Hepatocyte (in vitro differentiated cells): Measurements from ENCODE around the gene RELB. TPM values are rescaled to one million over a fixed set of nuclear protein-coding genes. Genes with fewer than 3 reads are reported as not detected.

ENCODE experiments used
- DNase-seq: peaks from one replicate; pipeline ENCODE4 v3.0.0-alpha.2; 2016; ENCODE audit warnings: low spot score
- H2AFZ ChIP-seq: fragments of 200-600 bp; sonication (generic); 2 replicates; pipeline ENCODE4 v1.6.0; 2016; ENCODE audit warnings: antibody characterized with exemption, mild to moderate bottlenecking
- H3K27ac ChIP-seq: fragments of 200-600 bp; sonication (generic); 2 replicates; pipeline ENCODE4 v1.5.1; 2016; ENCODE audit warnings: mild to moderate bottlenecking
- H3K27me3 ChIP-seq: fragments of 200-600 bp; sonication (generic); 2 replicates; pipeline ENCODE4 v1.6.1; 2016
- H3K36me3 ChIP-seq: fragments of 200-600 bp; sonication (generic); replicated peaks from 2 replicates; pipeline ENCODE4 v1.5.1; 2016; ENCODE audit warnings: low read depth; ENCODE audit not compliant: insufficient read depth
- H3K4me1 ChIP-seq: fragments of 200-600 bp; sonication (generic); 2 replicates; pipeline ENCODE4 v1.5.1; 2016; ENCODE audit warnings: mild to moderate bottlenecking, moderate library complexity; ENCODE audit not compliant: insufficient read depth
- H3K4me2 ChIP-seq: fragments of 200-600 bp; sonication (generic); 2 replicates; pipeline ENCODE4 v1.6.0; 2016
- H3K4me3 ChIP-seq: fragments of 200-600 bp; sonication (generic); 2 replicates; pipeline ENCODE4 v1.5.1; 2016; ENCODE audit warnings: mild to moderate bottlenecking
- H3K79me2 ChIP-seq: fragments of 200-600 bp; sonication (generic); 2 replicates; pipeline ENCODE4 v1.6.0; 2017; ENCODE audit warnings: mild to moderate bottlenecking
- H3K9me2 ChIP-seq: fragments of 200-600 bp; sonication (generic); replicated peaks from 2 replicates; pipeline ENCODE4 v1.6.0; 2017; ENCODE audit warnings: mild to moderate bottlenecking; ENCODE audit not compliant: insufficient read depth
- H3K9me3 ChIP-seq: fragments of 200-600 bp; sonication (generic); 2 replicates; pipeline ENCODE4 v1.5.1; 2016; ENCODE audit warnings: low read depth, mild to moderate bottlenecking
- H4K20me1 ChIP-seq: fragments of 200-600 bp; sonication (generic); 2 replicates; pipeline ENCODE4 v1.6.0; 2016; ENCODE audit warnings: mild to moderate bottlenecking; ENCODE audit not compliant: insufficient read depth, poor library complexity, severe bottlenecking
- EZH2 ChIP-seq: fragments of 200-600 bp; sonication (generic); IDR thresholded peaks from 2 replicates; pipeline ENCODE4 v1.6.1; 2016; ENCODE audit warnings: antibody characterized with exemption, mild to moderate bottlenecking, borderline replicate concordance
- EZH2phosphoT487 ChIP-seq: fragments of 200-600 bp; sonication (generic); IDR thresholded peaks from one replicate; pipeline ENCODE4 v1.6.1; 2018; ENCODE audit warnings: antibody characterized with exemption, mild to moderate bottlenecking, low read depth, moderate library complexity; ENCODE audit not compliant: unreplicated experiment, severe bottlenecking
- WGBS: methylation state at CpG from one replicate; pipeline ENCODE4 v1.1.6; 2016; ENCODE audit warnings: low lambda C conversion rate; ENCODE audit errors: missing lambda C conversion rate; 5-methylcytosine and 5-hydroxymethylcytosine counted together
- polyA plus RNA-seq: library from polyadenylated mRNA; unstranded; fragments of >200 nt; fragmentation: Nextera tagmentation; extraction: Ambion mirVana; gene quantifications from 2 replicates; pipeline ENCODE4 v1.2.1, GENCODE V29; 2016
- total RNA-seq: library from RNA; depleted of rRNA; stranded (reverse); fragments of >200 nt; gene quantifications from 2 replicates; pipeline ENCODE4 v1.2.3, GENCODE V29; 2014
- TF ChIP-seq, protein P1 (sequence below): fragments of 200-600 bp; sonication (generic); IDR thresholded peaks from 2 replicates; pipeline ENCODE4 v1.5.1; 2016; ENCODE audit warnings: antibody characterized with exemption, mild to moderate bottlenecking; ENCODE audit not compliant: poor library complexity

Gene RELB
- total and polyA plus RNA-seq, 2 experiments from 2014 or later: 6.3 to 9.1 TPM

DNA sequence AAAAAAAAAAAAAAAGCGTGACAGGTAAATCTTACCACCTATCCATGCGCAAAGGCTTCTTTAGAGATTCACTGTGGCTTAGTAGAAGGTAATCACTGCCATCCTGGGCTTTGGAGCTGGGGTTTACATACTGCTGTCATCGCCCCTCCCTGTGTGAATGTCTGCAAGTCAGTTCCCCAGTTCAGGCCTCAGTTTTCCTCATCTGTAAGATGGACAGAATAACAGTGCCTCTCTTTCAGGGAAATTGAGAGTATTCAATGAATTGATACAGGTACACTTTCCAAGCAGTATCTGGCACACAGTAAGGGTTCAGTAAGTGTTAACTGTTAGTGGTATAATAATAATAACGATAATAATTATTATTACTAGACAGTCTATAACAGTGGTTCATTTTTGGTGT is 2.2 kb downstream of the RELB start:
- Histone ChIP-seq H3K9me2 (no peaks in the 10 kb centered on the region), H3K79me2 (no peaks in the 10 kb centered on the region), H4K20me1 (no peaks in the 10 kb centered on the region), H3K4me1 (peaks cover 7% of the 10 kb centered on the region), H3K4me2 (no peak overlapping the region), H3K36me3 (no peaks in the 10 kb centered on the region), H3K4me3 (no peak overlapping the region), H3K27ac (no peak overlapping the region), H3K27me3 (no peaks in the 10 kb centered on the region), H3K9me3 (no peaks in the 10 kb centered on the region), H2AFZ (no peak overlapping the region)
- TF ChIP-seq EZH2phosphoT487: no peak
- no peak for TF ChIP-seq EZH2
- TF ChIP-seq, protein P1, sequence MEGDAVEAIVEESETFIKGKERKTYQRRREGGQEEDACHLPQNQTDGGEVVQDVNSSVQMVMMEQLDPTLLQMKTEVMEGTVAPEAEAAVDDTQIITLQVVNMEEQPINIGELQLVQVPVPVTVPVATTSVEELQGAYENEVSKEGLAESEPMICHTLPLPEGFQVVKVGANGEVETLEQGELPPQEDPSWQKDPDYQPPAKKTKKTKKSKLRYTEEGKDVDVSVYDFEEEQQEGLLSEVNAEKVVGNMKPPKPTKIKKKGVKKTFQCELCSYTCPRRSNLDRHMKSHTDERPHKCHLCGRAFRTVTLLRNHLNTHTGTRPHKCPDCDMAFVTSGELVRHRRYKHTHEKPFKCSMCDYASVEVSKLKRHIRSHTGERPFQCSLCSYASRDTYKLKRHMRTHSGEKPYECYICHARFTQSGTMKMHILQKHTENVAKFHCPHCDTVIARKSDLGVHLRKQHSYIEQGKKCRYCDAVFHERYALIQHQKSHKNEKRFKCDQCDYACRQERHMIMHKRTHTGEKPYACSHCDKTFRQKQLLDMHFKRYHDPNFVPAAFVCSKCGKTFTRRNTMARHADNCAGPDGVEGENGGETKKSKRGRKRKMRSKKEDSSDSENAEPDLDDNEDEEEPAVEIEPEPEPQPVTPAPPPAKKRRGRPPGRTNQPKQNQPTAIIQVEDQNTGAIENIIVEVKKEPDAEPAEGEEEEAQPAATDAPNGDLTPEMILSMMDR: no peak
- 96% methylated on average over 4 of the region's 4 CpGs for whole genome bisulfite sequencing
- DNase-seq: no peak

DNA sequence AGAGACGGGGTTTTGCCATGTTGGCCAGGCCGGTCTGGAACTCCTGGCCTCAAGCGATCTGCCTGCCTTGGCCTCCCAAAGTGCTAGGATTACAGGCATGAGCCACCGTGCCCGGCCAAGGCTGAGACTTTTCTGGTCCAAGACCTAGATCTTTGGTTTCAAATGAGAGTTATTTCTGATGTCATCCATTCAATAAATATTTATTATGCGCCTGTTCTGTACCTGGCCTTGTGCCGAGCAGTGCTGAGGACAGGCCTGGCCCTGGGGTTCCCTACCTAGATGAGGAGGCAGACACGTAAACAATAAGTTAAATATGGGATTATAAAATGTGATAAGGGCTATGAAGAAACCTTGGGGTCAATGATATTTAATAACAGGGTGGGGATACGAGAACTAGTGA is 4.5 kb downstream of the RELB start:
- H3K4me3 ChIP-seq: no peak overlapping the region
- no peaks in the 10 kb centered on the region for H3K36me3 ChIP-seq
- H3K9me3 ChIP-seq: no peaks in the 10 kb centered on the region
- H3K4me1 ChIP-seq: peaks cover 6% of the 10 kb centered on the region
- H3K27me3 ChIP-seq: no peaks in the 10 kb centered on the region
- H2AFZ ChIP-seq: no peak overlapping the region
- no peak overlapping the region for H3K4me2 ChIP-seq
- no peak for DNase-seq
- H3K79me2 ChIP-seq: no peaks in the 10 kb centered on the region
- TF ChIP-seq EZH2 (no peak), EZH2phosphoT487 (no peak)
- TF ChIP-seq, protein P1: no peak
- 92% methylated on average over 9 of the region's 9 CpGs for WGBS
- no peaks in the 10 kb centered on the region for H3K9me2 ChIP-seq
- no peaks in the 10 kb centered on the region for H4K20me1 ChIP-seq
- H3K27ac ChIP-seq: no peak overlapping the region

DNA sequence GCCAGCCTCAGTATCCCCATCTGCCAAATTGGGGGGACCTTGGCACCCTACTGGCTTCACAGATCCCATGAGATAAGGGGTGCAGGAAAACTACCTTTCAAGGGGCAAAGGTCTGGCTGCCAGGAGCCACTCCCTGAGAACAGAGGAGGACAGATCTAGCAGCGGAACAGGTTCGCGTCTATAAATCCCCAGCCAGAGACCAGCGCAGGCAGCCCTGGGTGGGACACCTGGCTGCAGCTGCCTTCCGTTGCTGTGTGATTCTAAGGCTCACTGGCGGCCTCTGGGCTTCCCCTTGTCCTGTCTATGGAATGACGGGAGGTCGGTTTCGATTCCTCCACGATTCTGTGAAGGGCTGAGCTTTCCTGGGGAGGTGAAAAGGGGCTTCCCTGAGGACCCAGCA is 7.3 kb downstream of the RELB start:
- Histone ChIP-seq H3K4me1 (peaks cover 4% of the 10 kb centered on the region), H3K27ac (peak overlapping the region; percentile 75), H3K4me2 (peak overlapping the region; percentile 64), H2AFZ (no peak overlapping the region), H3K4me3 (no peak overlapping the region), H3K9me3 (no peaks in the 10 kb centered on the region), H3K9me2 (no peaks in the 10 kb centered on the region), H3K27me3 (no peaks in the 10 kb centered on the region), H4K20me1 (no peaks in the 10 kb centered on the region), H3K79me2 (no peaks in the 10 kb centered on the region), H3K36me3 (no peaks in the 10 kb centered on the region)
- WGBS: 63% methylated on average over 10 of the region's 10 CpGs
- TF ChIP-seq EZH2: no peak
- TF ChIP-seq, protein P1: no peak
- no peak for TF ChIP-seq EZH2phosphoT487
- peak; percentile 63 for DNase-seq
